SK-N-SH treated with all-trans-retinoic acid at 6 μM for 48 hours (cell line): ENCODE measurements around the gene XIRP2.

Experiments
- ATAC-seq: fragments of 200-7000 bp; cut with Tn5 transposase; 3 replicates; pipeline ENCODE4 v1.9.1; 2020; ENCODE audit warnings: mild to moderate bottlenecking, moderate library complexity
- BACH2 ChIP-seq: fragments of 250-450 bp; sonication (Bioruptor Pico); IDR thresholded peaks from 2 replicates; pipeline ENCODE4 v1.9.0; 2021; ENCODE audit warnings: mild to moderate bottlenecking, borderline replicate concordance
- CREB5 ChIP-seq: fragments of 250-450 bp; sonication (Bioruptor Pico); IDR thresholded peaks from 2 replicates; pipeline ENCODE4 v1.5.1; 2020; ENCODE audit warnings: low read depth, mild to moderate bottlenecking, moderate library complexity
- CSDC2 ChIP-seq: fragments of 250-450 bp; sonication (Bioruptor Pico); IDR thresholded peaks from 2 replicates; pipeline ENCODE4 v1.5.0; 2020; ENCODE audit warnings: mild to moderate bottlenecking, moderate library complexity
- CSRNP3 ChIP-seq: fragments of 250-450 bp; sonication (Bioruptor Pico); IDR thresholded peaks from 2 replicates; pipeline ENCODE4 v1.5.1; 2021; ENCODE audit warnings: mild to moderate bottlenecking, moderate library complexity
- ESRRG ChIP-seq: fragments of 250-450 bp; sonication (Bioruptor Pico); IDR thresholded peaks from 2 replicates; pipeline ENCODE4 v1.6.1; 2021; ENCODE audit warnings: mild to moderate bottlenecking
- GLIS3 ChIP-seq: fragments of 250-450 bp; sonication (Bioruptor Pico); IDR thresholded peaks from 2 replicates; pipeline ENCODE4 v1.5.0; 2020; ENCODE audit warnings: mild to moderate bottlenecking, moderate library complexity
- ISL1 ChIP-seq: fragments of 250-450 bp; sonication (Bioruptor Pico); IDR thresholded peaks from 2 replicates; pipeline ENCODE4 v2.1.2; 2022; ENCODE audit warnings: mild to moderate bottlenecking, moderate library complexity
- OSR1 ChIP-seq: fragments of 250-450 bp; sonication (Bioruptor Pico); IDR thresholded peaks from 2 replicates; pipeline ENCODE4 v1.8.0; 2022; ENCODE audit warnings: moderate library complexity, mild to moderate bottlenecking, inconsistent platforms
- PPARA ChIP-seq: fragments of 250-450 bp; sonication (Bioruptor Pico); IDR thresholded peaks from 2 replicates; pipeline ENCODE4 v1.5.0; 2020; ENCODE audit warnings: mild to moderate bottlenecking, borderline replicate concordance
- SNAI2 ChIP-seq: fragments of 250-450 bp; sonication (Bioruptor Pico); IDR thresholded peaks from 2 replicates; pipeline ENCODE4 v1.5.0; 2020; ENCODE audit warnings: mild to moderate bottlenecking, moderate library complexity
- TCF4 ChIP-seq: fragments of 250-450 bp; sonication (Bioruptor Pico); IDR thresholded peaks from 2 replicates; pipeline ENCODE4 v1.8.0; 2021; ENCODE audit warnings: mild to moderate bottlenecking, moderate library complexity, borderline replicate concordance
- TOX ChIP-seq: fragments of 250-450 bp; sonication (Bioruptor Pico); IDR thresholded peaks from 2 replicates; pipeline ENCODE4 v1.8.0; 2021; ENCODE audit warnings: mild to moderate bottlenecking, moderate library complexity, borderline replicate concordance
- TSHZ2 ChIP-seq: fragments of 250-450 bp; sonication (Bioruptor Pico); IDR thresholded peaks from 2 replicates; pipeline ENCODE4 v1.5.0; 2020; ENCODE audit warnings: mild to moderate bottlenecking, moderate library complexity
- ZC3H10 ChIP-seq: fragments of 250-450 bp; sonication (Bioruptor Pico); IDR thresholded peaks from 2 replicates; pipeline ENCODE4 v1.5.1; 2021; ENCODE audit warnings: mild to moderate bottlenecking, moderate library complexity
- ZFP3 ChIP-seq: fragments of 250-450 bp; sonication (Bioruptor Pico); IDR thresholded peaks from 2 replicates; pipeline ENCODE4 v1.5.0; 2020; ENCODE audit warnings: mild to moderate bottlenecking, moderate library complexity
- ZFP30 ChIP-seq: fragments of 450-650 bp; formaldehyde crosslinking; IDR thresholded peaks from 2 replicates; pipeline ENCODE4 v1.5.0; 2022; ENCODE audit warnings: mild to moderate bottlenecking, moderate library complexity
- ZNF565 ChIP-seq: fragments of 450-650 bp; formaldehyde crosslinking; conservative IDR thresholded peaks from 2 replicates; pipeline ENCODE4 v1.5.0; 2020; ENCODE audit warnings: low read depth, mild to moderate bottlenecking, moderate library complexity
- ZNF70 ChIP-seq: fragments of 450-650 bp; formaldehyde crosslinking; IDR thresholded peaks from 2 replicates; pipeline ENCODE4 v1.5.0; 2020; ENCODE audit warnings: mild to moderate bottlenecking, moderate library complexity

Gene XIRP2

GRCh38 chr2:166972418-166972817 lies 84.1 kb downstream of the XIRP2 start:
- no peak for ATAC-seq
- TF ChIP-seq ZFP30 (CRISPR knock-in tag), result no peak
- TF ChIP-seq GLIS3 (CRISPR knock-in tag), result no peak
- TF ChIP-seq, all 23 proteins: peak for 0

- no peak for ATAC-seq
- TF ChIP-seq TCF4 (CRISPR knock-in tag) (no peak), TOX (CRISPR knock-in tag) (no peak), ZNF70 (CRISPR knock-in tag) (no peak), ISL1 (CRISPR knock-in tag) (no peak), ZC3H10 (CRISPR knock-in tag) (no peak)
Observed at GRCh38 chr2:166984188-166984587, 95.9 kb downstream of the XIRP2 start.

- no peak for ATAC-seq
- TF ChIP-seq CREB5 (CRISPR knock-in tag) (no peak), ZFP3 (CRISPR knock-in tag) (no peak), TCF4 (CRISPR knock-in tag) (no peak), BACH2 (CRISPR knock-in tag) (no peak), CSRNP3 (no peak), ZNF70 (CRISPR knock-in tag) (no peak), SNAI2 (CRISPR knock-in tag) (no peak)
Observed at GRCh38 chr2:166984797-166985196, 96.5 kb downstream of the XIRP2 start.

- no peak for ATAC-seq
- TF ChIP-seq ZFP30 (CRISPR knock-in tag) (no peak), ZNF565 (CRISPR knock-in tag) (no peak), ISL1 (CRISPR knock-in tag) (no peak), ZC3H10 (CRISPR knock-in tag) (no peak), TSHZ2 (CRISPR knock-in tag) (no peak)
Observed at GRCh38 chr2:166994588-166995336, 106.5 kb downstream of the XIRP2 start.

GRCh38 chr2:166996465-166996864 lies 108.2 kb downstream of the XIRP2 start:
- ATAC-seq, result no peak
- TF ChIP-seq CSDC2 (CRISPR knock-in tag) (no peak), PPARA (CRISPR knock-in tag) (no peak), ESRRG (CRISPR knock-in tag) (no peak), OSR1 (CRISPR knock-in tag) (no peak)

- no peak for ATAC-seq
- no peak for TF ChIP-seq ESRRG (CRISPR knock-in tag)
- no peak for TF ChIP-seq OSR1 (CRISPR knock-in tag)
- no peak for TF ChIP-seq CSDC2 (CRISPR knock-in tag)
- no peak for TF ChIP-seq GLIS3 (CRISPR knock-in tag)
- TF ChIP-seq ZC3H10 (CRISPR knock-in tag), result no peak
Observed at GRCh38 chr2:167001165-167001564, 112.9 kb downstream of the XIRP2 start.
